ENCODE measurements around the gene CUX1.

Gene CUX1

DNA sequence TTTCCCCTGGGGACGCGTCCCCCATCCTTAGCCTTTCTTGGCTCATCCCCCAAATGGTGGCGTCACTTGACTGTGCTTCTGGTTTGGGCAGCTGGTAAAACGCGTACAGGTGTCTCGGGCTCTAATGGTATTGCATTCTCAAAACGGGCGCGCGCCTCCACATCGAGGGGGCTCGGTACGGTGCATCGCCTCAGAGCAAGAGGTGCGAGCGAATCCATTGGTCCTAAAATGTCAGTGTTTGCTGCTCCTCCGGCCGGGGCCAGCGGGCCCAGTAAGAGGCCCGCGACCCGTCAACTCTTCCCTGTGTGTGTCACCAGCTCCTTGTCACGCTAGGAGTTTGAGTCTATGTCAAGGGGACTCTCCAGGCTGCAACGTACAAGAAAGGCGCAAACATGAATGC is 378.6 kb downstream of the CUX1 start:
- no peaks in the 10 kb centered on the region for H3K27me3 ChIP-seq
- TF ChIP-seq, protein P1, sequence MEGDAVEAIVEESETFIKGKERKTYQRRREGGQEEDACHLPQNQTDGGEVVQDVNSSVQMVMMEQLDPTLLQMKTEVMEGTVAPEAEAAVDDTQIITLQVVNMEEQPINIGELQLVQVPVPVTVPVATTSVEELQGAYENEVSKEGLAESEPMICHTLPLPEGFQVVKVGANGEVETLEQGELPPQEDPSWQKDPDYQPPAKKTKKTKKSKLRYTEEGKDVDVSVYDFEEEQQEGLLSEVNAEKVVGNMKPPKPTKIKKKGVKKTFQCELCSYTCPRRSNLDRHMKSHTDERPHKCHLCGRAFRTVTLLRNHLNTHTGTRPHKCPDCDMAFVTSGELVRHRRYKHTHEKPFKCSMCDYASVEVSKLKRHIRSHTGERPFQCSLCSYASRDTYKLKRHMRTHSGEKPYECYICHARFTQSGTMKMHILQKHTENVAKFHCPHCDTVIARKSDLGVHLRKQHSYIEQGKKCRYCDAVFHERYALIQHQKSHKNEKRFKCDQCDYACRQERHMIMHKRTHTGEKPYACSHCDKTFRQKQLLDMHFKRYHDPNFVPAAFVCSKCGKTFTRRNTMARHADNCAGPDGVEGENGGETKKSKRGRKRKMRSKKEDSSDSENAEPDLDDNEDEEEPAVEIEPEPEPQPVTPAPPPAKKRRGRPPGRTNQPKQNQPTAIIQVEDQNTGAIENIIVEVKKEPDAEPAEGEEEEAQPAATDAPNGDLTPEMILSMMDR (IDR thresholded peaks at IDR 0.05): no peak
- no peaks in the 10 kb centered on the region for H3K4me1 ChIP-seq (ENCODE audit: control insufficient read depth in 1 of 2, insufficient read depth in 1 of 2, low read depth in 1 of 2, low read length in 1 of 2)
- H3K36me3 ChIP-seq: peaks cover 100% of the 10 kb centered on the region
- no peaks in the 10 kb centered on the region for H3K9me3 ChIP-seq
- no peak overlapping the region for H3K4me3 ChIP-seq (ENCODE audit: low read depth in 1 of 2, low read length in 1 of 2)
- H3K27ac ChIP-seq: no peak overlapping the region

DNA sequence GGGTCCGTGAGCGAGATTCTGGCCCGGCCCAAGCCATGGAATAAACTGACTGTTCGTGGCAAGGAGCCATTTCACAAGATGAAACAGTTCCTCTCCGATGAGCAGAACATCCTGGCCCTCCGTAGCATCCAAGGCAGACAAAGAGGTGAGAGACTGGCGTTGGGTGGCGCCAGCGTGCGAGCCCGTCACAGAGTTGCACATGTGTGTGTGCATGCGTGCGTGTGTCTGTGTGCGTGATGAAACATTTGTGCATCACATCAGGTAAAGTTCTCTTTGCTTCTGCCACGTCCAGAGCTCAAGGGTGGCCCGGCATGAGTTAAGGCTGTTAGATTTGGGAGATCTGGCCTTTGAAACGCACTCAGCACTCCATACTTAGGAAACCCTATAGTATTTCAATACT is 379.7 kb downstream of the CUX1 start:
- no peaks in the 10 kb centered on the region for H3K4me1 ChIP-seq (ENCODE audit: control insufficient read depth in 1 of 2, insufficient read depth in 1 of 2, low read depth in 1 of 2, low read length in 1 of 2)
- H3K9me3 ChIP-seq: no peaks in the 10 kb centered on the region
- H3K4me3 ChIP-seq (ENCODE audit: low read depth in 1 of 2, low read length in 1 of 2): no peak overlapping the region
- peaks cover 100% of the 10 kb centered on the region for H3K36me3 ChIP-seq
- TF ChIP-seq, protein P1 (IDR thresholded peaks at IDR 0.05): no peak
- H3K27ac ChIP-seq: no peak overlapping the region
- no peaks in the 10 kb centered on the region for H3K27me3 ChIP-seq

DNA sequence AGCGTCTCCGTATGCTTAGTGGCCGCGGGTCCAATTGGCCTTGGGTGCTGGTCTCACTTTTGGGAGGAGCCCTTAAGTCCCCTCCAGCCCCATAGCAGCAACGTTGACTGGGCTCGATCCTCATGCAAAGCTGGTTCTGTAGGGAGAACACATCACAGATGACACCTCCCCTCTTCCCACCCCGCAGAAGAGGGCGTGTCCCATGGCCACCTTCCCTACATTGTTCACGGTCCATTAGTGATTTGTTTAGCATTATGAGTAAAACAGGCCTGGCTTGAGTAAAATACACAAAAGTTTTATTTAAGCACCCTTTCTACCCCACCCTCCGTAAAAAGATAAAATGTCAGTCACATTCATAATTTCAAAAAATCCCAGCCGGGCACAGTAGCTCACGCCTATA is 380.2 kb downstream of the CUX1 start:
- Histone ChIP-seq H3K27ac (no peak overlapping the region), H3K36me3 (peaks cover 100% of the 10 kb centered on the region), H3K9me3 (no peaks in the 10 kb centered on the region), H3K4me1 (ENCODE audit: control insufficient read depth in 1 of 2, insufficient read depth in 1 of 2, low read depth in 1 of 2, low read length in 1 of 2) (no peaks in the 10 kb centered on the region), H3K27me3 (no peaks in the 10 kb centered on the region), H3K4me3 (ENCODE audit: low read depth in 1 of 2, low read length in 1 of 2) (no peak overlapping the region)
- TF ChIP-seq, protein P1 (IDR thresholded peaks at IDR 0.05): no peak

DNA sequence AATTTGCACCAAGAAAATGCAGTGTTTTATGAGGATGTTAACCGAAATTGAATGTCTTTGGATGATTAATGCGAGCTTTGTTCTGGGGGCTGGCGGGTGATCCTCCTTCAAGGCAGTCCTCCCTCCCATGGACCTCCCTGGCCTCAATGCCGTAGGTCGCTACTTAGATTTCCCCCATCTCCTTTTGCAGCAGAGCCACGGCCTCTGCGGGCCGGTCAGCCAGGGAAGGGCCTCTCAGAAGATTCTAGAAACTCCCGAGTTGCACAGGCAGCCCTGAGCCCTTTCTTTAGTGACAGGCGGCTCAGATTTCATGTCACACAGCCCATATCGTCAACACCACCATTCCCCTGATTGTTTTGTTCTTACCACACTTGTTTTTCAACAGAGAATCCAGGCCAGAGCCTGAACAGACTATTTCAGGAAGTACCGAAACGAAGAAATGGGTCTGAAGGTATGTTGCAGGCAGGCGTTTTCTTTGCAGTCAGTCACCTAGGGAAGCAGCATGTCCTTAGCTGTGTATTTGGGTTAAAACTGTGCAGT is 381.1 kb downstream of the CUX1 start:
- peaks cover 100% of the 10 kb centered on the region for H3K36me3 ChIP-seq
- no peaks in the 10 kb centered on the region for H3K27me3 ChIP-seq
- H3K9me3 ChIP-seq: no peaks in the 10 kb centered on the region
- H3K4me1 ChIP-seq (ENCODE audit: control insufficient read depth in 1 of 2, insufficient read depth in 1 of 2, low read depth in 1 of 2, low read length in 1 of 2): no peaks in the 10 kb centered on the region
- no peak overlapping the region for H3K27ac ChIP-seq
- H3K4me3 ChIP-seq (ENCODE audit: low read depth in 1 of 2, low read length in 1 of 2): no peak overlapping the region
- TF ChIP-seq, protein P1 (IDR thresholded peaks at IDR 0.05): no peak

DNA sequence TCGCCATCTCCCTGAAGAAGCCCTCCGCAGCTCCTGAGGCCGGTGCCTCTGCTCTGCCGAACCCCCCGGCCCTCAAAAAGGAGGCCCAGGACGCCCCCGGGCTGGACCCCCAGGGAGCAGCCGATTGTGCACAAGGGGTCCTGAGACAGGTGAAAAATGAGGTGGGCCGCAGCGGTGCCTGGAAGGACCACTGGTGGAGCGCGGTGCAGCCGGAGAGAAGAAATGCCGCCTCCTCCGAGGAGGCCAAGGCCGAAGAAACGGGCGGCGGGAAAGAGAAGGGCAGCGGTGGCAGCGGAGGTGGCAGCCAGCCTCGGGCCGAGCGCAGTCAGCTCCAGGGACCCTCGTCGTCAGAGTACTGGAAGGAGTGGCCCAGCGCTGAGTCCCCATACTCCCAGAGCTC is 384.1 kb downstream of the CUX1 start:
- no peak overlapping the region for H3K27ac ChIP-seq
- no peaks in the 10 kb centered on the region for H3K27me3 ChIP-seq
- TF ChIP-seq, protein P1 (IDR thresholded peaks at IDR 0.05): no peak
- peaks cover 100% of the 10 kb centered on the region for H3K36me3 ChIP-seq
- H3K4me1 ChIP-seq (ENCODE audit: control insufficient read depth in 1 of 2, insufficient read depth in 1 of 2, low read depth in 1 of 2, low read length in 1 of 2): no peaks in the 10 kb centered on the region
- H3K4me3 ChIP-seq (ENCODE audit: low read depth in 1 of 2, low read length in 1 of 2): no peak overlapping the region
- no peaks in the 10 kb centered on the region for H3K9me3 ChIP-seq

DNA sequence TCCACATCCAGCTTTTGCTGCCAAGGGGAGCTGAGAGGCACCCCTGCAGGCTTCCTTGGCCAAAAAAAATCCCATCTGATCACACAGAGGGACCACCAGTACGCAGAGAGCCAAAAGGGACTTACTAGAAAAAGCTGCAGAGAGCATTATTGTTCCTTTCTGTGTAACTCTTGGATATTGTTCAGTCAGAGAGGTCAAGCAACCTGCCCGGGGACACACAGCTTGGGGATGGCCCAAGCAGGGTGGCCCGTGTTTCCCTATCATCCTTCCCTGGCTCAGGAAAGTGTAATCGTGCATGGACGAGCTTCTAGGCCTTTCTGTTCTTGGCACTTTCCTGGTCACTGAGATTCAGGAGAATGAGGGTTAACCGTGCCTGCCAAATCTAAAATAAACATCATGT is 385.1 kb downstream of the CUX1 start:
- no peak overlapping the region for H3K4me3 ChIP-seq (ENCODE audit: low read depth in 1 of 2, low read length in 1 of 2)
- no peaks in the 10 kb centered on the region for H3K9me3 ChIP-seq
- TF ChIP-seq, protein P1 (IDR thresholded peaks at IDR 0.05): no peak
- H3K36me3 ChIP-seq: peaks cover 100% of the 10 kb centered on the region
- H3K27ac ChIP-seq: no peak overlapping the region
- no peaks in the 10 kb centered on the region for H3K4me1 ChIP-seq (ENCODE audit: control insufficient read depth in 1 of 2, insufficient read depth in 1 of 2, low read depth in 1 of 2, low read length in 1 of 2)
- no peaks in the 10 kb centered on the region for H3K27me3 ChIP-seq

All from neutrophil (primary cell).